D721Med (cell line): ENCODE data around the gene TBX15.

Source experiments
- DNase-seq: peaks from one replicate; pipeline ENCODE4 v3.0.0; 2011; ENCODE audit warnings: low spot score; ENCODE audit not compliant: insufficient read length
- FAIRE-seq: peaks from 2 replicates; lab custom pipeline; 2011; peaks lifted over from hg19 to GRCh38; lab: Jason Lieb, UNC
- CTCF ChIP-seq: IDR thresholded peaks from 2 replicates; pipeline ENCODE4 v1.5.1; 2012; ENCODE audit warnings: mild to moderate bottlenecking, control low read depth; ENCODE audit not compliant: insufficient read depth; ENCODE audit errors: missing control alignments

TBX15 gene

DNA sequence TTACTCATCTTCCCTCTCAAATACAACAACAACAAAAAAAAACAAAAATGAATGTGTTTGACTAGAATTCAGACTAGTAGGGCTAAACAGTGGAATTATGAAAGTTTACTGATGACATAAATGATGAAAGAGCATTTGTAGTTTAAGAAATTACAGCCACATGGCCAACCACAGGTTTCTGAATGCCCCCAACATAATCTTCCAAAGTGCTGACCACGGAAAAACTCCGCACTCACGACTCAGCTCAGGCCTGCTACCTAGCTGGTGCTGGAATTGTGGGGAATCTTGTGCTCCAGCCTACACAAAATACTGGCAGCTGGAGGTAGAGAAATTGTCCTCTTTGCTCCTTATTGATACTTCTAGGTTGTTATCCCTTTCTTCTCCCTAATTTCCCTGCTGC lies 23.6 kb upstream of the TBX15 start:
- FAIRE-seq (no peak), DNase-seq (no peak)
- TF ChIP-seq CTCF, result no peak

DNA sequence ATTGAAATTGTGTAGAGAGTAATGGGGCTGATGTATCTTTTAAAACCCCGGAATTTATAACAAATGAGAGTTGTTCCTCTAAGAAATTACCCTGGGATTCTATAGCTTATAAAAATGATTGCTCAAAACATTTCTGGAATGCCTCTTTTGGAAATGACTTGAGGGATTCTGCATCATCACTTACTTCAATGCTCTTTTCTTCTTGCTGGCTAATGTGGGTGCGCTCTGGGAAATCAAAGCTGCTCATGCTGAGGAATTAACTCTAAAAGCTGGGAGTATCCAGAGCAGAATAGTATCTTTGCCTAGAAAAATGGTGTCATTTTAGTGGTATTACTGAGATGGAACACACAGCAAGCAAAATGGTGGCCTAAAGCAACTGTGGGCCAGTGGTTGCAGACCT lies 23.0 kb upstream of the TBX15 start:
- DNase-seq, result no peak
- FAIRE-seq, result no peak
- no peak for TF ChIP-seq CTCF

DNA sequence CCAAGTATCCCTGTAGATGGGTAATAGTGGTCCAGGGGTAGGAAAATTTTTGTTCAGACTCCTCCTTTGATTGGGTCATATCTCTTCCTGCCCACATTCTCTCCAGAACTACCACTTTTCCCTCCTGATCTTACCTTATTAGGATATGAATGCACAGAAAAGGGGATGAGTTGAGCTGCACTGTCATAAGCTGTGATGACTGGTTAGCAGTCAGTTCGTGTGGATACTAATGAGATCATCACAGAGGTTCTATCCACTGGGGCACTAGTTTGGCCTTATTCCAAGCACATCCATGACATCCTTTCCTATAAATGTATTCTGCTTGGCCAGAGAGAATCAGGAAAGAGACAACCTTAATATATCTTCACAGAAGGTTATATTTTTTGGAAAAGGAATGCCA lies 22.1 kb upstream of the TBX15 start:
- FAIRE-seq (no peak), DNase-seq (no peak)
- no peak for TF ChIP-seq CTCF

GRCh38 chr1:119009312-119009655 lies 21.1 kb upstream of the TBX15 start:
- DNase-seq (no peak), FAIRE-seq (no peak)
- TF ChIP-seq CTCF, result no peak

GRCh38 chr1:119008483-119009311 lies 20.6 kb upstream of the TBX15 start:
- peak; percentile 54 for TF ChIP-seq CTCF
- FAIRE-seq, result no peak
- no peak for DNase-seq

DNA sequence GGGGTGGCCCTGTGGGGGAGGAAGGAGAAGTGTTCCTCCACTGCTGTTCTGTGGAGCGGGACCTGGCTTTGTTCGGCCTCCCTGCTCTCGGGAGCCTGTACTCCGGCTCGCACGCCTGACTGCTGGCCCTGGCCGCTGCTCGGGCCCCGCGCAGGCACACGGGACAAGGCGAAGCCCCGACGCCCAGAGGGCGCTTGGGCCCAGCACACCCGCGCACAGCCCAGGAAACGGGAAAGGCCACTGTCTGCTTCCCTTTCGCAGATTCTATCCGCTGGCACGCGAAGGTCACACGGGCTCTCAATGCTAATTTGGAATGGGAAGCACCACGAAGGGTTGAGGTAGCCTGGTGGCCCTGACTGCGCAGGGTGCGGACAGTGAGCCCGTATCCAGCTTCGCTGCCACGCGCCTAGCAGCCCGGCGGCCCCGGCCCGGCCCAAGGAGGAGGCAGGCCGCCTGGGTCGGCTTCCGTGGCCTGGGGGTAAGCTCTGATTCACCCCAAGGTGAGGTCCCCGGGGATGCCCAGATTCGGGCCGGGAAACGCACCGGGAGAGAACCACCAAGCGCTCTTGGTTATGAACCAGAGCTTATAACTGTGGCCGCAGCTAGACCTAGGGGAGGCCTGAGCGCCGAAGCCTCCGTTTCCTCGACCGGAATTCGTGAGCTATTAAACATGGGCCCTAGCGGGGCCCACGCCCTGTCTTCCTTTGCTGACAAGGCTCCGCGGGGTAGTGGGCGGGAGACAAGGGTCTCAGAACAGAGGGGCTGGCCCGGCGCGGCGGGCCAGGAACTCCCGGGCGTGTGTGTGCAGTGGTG lies 19.7 kb upstream of the TBX15 start:
- DNase-seq, result no peak
- no peak for FAIRE-seq

More for the DNA sequence above, 19.7 kb upstream of the TBX15 start:
- TF ChIP-seq CTCF, result no peak
